HuH-7 (cell line): ENCODE results near the gene SLC39A3.

Experiments
- DNase-seq: peaks from one replicate; pipeline ENCODE4 v3.0.0; 2011; ENCODE audit warnings: low spot score

Gene SLC39A3

GRCh38 chr19:2747349-2747748 is 7.5 kb upstream of the SLC39A3 start:
- DNase-seq: no peak

GRCh38 chr19:2744113-2744512 is 4.3 kb upstream of the SLC39A3 start:
- no peak for DNase-seq

GRCh38 chr19:2743099-2743498 is 3.3 kb upstream of the SLC39A3 start:
- no peak for DNase-seq

- no peak for DNase-seq
These were observed 468 bp upstream of the SLC39A3 start for GRCh38 chr19:2740314-2740656.

GRCh38 chr19:2736550-2737190 is 3.1 kb downstream of the SLC39A3 start:
- no peak for DNase-seq

GRCh38 chr19:2735374-2735773 is 4.4 kb downstream of the SLC39A3 start:
- DNase-seq: no peak

- DNase-seq: no peak
These were observed 5.1 kb downstream of the SLC39A3 start for GRCh38 chr19:2734589-2735288.

GRCh38 chr19:2733930-2734588 is 5.8 kb downstream of the SLC39A3 start:
- no peak for DNase-seq

- DNase-seq: no peak
These were observed 6.9 kb downstream of the SLC39A3 start for GRCh38 chr19:2732883-2733282.

- no peak for DNase-seq
These were observed 7.6 kb downstream of the SLC39A3 start for GRCh38 chr19:2732157-2732725.

- DNase-seq: no peak
These were observed 8.4 kb downstream of the SLC39A3 start for GRCh38 chr19:2731181-2731995.

GRCh38 chr19:2729943-2730818 is 9.6 kb downstream of the SLC39A3 start:
- DNase-seq: no peak

- no peak for DNase-seq
These were observed 10.9 kb downstream of the SLC39A3 start for GRCh38 chr19:2728783-2729387.

GRCh38 chr19:2727640-2727944 is 12.2 kb downstream of the SLC39A3 start:
- no peak for DNase-seq

- no peak for DNase-seq
These were observed 12.7 kb downstream of the SLC39A3 start for GRCh38 chr19:2726904-2727639.

GRCh38 chr19:2726160-2726855 is 13.5 kb downstream of the SLC39A3 start:
- no peak for DNase-seq

- DNase-seq: no peak
These were observed 15.7 kb downstream of the SLC39A3 start for GRCh38 chr19:2724148-2724557.

GRCh38 chr19:2723747-2724146 is 16.1 kb downstream of the SLC39A3 start:
- no peak for DNase-seq

- no peak for DNase-seq
These were observed 16.5 kb downstream of the SLC39A3 start for GRCh38 chr19:2723345-2723715.
